Fibroblast of skin of right biceps (primary cell): ENCODE data around the gene LAMC3.
"Not testable (repeated sequence)": the region's sequence is repeated elsewhere in the genome, so short reads cannot be mapped to it uniquely, and the experiment has no call there.

Experiments
- DNase-seq: peaks from one replicate; pipeline ENCODE4 v3.0.0-alpha.2; 2013

LAMC3 gene

GRCh38 chr9:131082774-131083512 is 74.0 kb downstream of the LAMC3 start:
- no peak for DNase-seq

GRCh38 chr9:131084661-131085369 is 75.8 kb downstream of the LAMC3 start:
- no peak for DNase-seq

- DNase-seq, result no peak
These were observed 76.6 kb downstream of the LAMC3 start for GRCh38 chr9:131085370-131086122.

- no peak for DNase-seq
These were observed 78.5 kb downstream of the LAMC3 start for GRCh38 chr9:131087354-131087893.

- DNase-seq, result no peak
These were observed 81.2 kb downstream of the LAMC3 start for GRCh38 chr9:131090025-131090787.

- DNase-seq, result no peak
These were observed 82.5 kb downstream of the LAMC3 start for GRCh38 chr9:131091352-131091992.

- DNase-seq, result no peak
These were observed 83.1 kb downstream of the LAMC3 start for GRCh38 chr9:131092030-131092429.

- no peak for DNase-seq
These were observed 83.8 kb downstream of the LAMC3 start for GRCh38 chr9:131092548-131093440.

GRCh38 chr9:131094015-131094414 is 85.0 kb downstream of the LAMC3 start:
- DNase-seq, result no peak

- DNase-seq, result peak; percentile 52
These were observed 85.6 kb downstream of the LAMC3 start for GRCh38 chr9:131094622-131095021.

- DNase-seq, result no peak
These were observed 86.8 kb downstream of the LAMC3 start for GRCh38 chr9:131095666-131096268.

- no peak for DNase-seq
These were observed 87.5 kb downstream of the LAMC3 start, which contains the start of gene AIF1L for GRCh38 chr9:131096269-131097125. AIF1L (plus strand) TSS chr9:131096531; CDS start chr9:131096630, 99 bp downstream.

- DNase-seq, result no peak
These were observed 88.4 kb downstream of the LAMC3 start for GRCh38 chr9:131097126-131097947.

GRCh38 chr9:131097948-131098278 is 88.9 kb downstream of the LAMC3 start:
- no peak for DNase-seq

GRCh38 chr9:131098391-131099101 is 89.6 kb downstream of the LAMC3 start:
- DNase-seq, result no peak

- no peak for DNase-seq
These were observed 90.2 kb downstream of the LAMC3 start for GRCh38 chr9:131099102-131099606.

GRCh38 chr9:131099845-131100244 is 90.9 kb downstream of the LAMC3 start:
- DNase-seq, result not testable (repeated sequence)

- DNase-seq, result no peak
These were observed 91.5 kb downstream of the LAMC3 start for GRCh38 chr9:131100445-131100844.
